Lung (tissue), 12 donors: ENCODE measurements around the gene SPTB. TPM values are rescaled to one million over a fixed set of nuclear protein-coding genes. Genes with fewer than 3 reads are reported as not detected.
A peak's percentile ranks its signal among the peaks of the same experiment; 100 is the strongest.

Source experiments
- ATAC-seq: fragments of 200-7000 bp; cut with Tn5 transposase; one replicate; pipeline ENCODE4 v1.9.1; 2020; ENCODE audit warnings: moderate number of reproducible peaks; ENCODE audit not compliant: insufficient read depth, low FRiP score
- DNase-seq, 3 donors: peaks; one replicate each; pipeline ENCODE4 v3.0.0-alpha.2; 2013 to 2017
- H3K27ac ChIP-seq, 2 donors: one replicate each; pipeline ENCODE4 v1.5.1; 2013; ENCODE audit warnings: mild to moderate bottlenecking in 2 of 2, moderate library complexity in 2 of 2, control low read depth in 1 of 2, inconsistent platforms in 1 of 2, low read depth in 1 of 2, low read length in 1 of 2
- H3K27me3 ChIP-seq, 3 donors: one replicate each; pipeline ENCODE4 v1.5.1; 2013; ENCODE audit warnings: low read length in 2 of 3; ENCODE audit not compliant: control insufficient read depth in 3 of 3, insufficient read depth in 3 of 3
- H3K36me3 ChIP-seq, 4 donors: one replicate each; pipeline ENCODE4 v1.5.1; 2013; ENCODE audit warnings: low read length in 4 of 4, mild to moderate bottlenecking in 1 of 4, moderate library complexity in 1 of 4; ENCODE audit not compliant: control insufficient read depth in 4 of 4, insufficient read depth in 4 of 4
- H3K4me1 ChIP-seq, 5 donors: one replicate each; pipeline ENCODE4 v1.5.1; 2013; ENCODE audit warnings: low read length in 5 of 5, mild to moderate bottlenecking in 2 of 5, moderate library complexity in 1 of 5; ENCODE audit not compliant: control insufficient read depth in 5 of 5, insufficient read depth in 5 of 5
- H3K4me3 ChIP-seq: one replicate; pipeline ENCODE4 v1.5.1; 2013; ENCODE audit warnings: mild to moderate bottlenecking, control low read depth, moderate library complexity
- H3K9ac ChIP-seq, 2 donors: one replicate each; pipeline ENCODE4 v1.5.1; 2013; ENCODE audit warnings: low read length in 2 of 2, control low read depth in 1 of 2; ENCODE audit not compliant: insufficient read depth in 1 of 2
- H3K9me3 ChIP-seq, 4 donors: one replicate each; pipeline ENCODE4 v1.5.1; 2013; ENCODE audit warnings: low read length in 3 of 4, mild to moderate bottlenecking in 1 of 4, moderate library complexity in 1 of 4; ENCODE audit not compliant: control insufficient read depth in 4 of 4, insufficient read depth in 3 of 4
- CTCF ChIP-seq: IDR thresholded peaks from 2 replicates; pipeline ENCODE4 v1.5.1; 2012; ENCODE audit warnings: mild to moderate bottlenecking; ENCODE audit errors: control extremely low read depth, extremely low read depth
- WGBS, 2 donors: extraction: QIAGEN DNeasy Blood & Tissue Kit; methylation state at CpG; one replicate each; pipeline ENCODE4 v1.1.7; 2013; 5-methylcytosine and 5-hydroxymethylcytosine counted together
- polyA plus RNA-seq, 2 donors: library from polyadenylated mRNA; stranded (reverse); fragments of 200-250 nt; gene quantifications; one replicate each; pipeline ENCODE4 v1.2.1, GENCODE V29; 2013
- total RNA-seq, 2 donors: library from RNA; depleted of rRNA in 1 of 2; stranded (reverse); fragments of >200 nt in 1 of 2; gene quantifications; one replicate each; pipeline ENCODE4 v1.2.1, GENCODE V29; 2014 to 2021
- donor health status: control.
- donor health status: control.
- donor health status: Bipolar disorder and iron deficiency.
- donor health status: healthy.
- donor health status: DM: yes; HTN: yes; CAD: no.

SPTB gene
- total and polyA plus RNA-seq, 4 donors: 1.2 to 11.5 (median 2.1) TPM

GRCh38 chr14:64706119-64706592, 173.6 kb downstream of the SPTB start:
- TF ChIP-seq CTCF: no peak
- ATAC-seq (no peak), DNase-seq (no peak)
- Histone ChIP-seq H3K4me1 (peaks cover 0 to 64% (median 24%) of the 10 kb centered on the region in 5 donors), H3K4me3 (no peak overlapping the region), H3K9ac (no peak overlapping the region), H3K9me3 (no peaks in the 10 kb centered on the region), H3K36me3 (no peaks in the 10 kb centered on the region), H3K27me3 (peaks cover 0 to 3% (median 0%) of the 10 kb centered on the region in 3 donors), H3K27ac (peak overlapping the region in 1 of 2 donors; percentile 86)
- WGBS, 2 donors: 64 to 67% methylated on average over 4 of the region's 4 CpGs

- Histone ChIP-seq H3K36me3 (no peaks in the 10 kb centered on the region), H3K4me3 (peak overlapping the region; percentile 69), H3K27me3 (peaks cover 0 to 3% (median 0%) of the 10 kb centered on the region in 3 donors), H3K4me1 (peaks cover 0 to 64% (median 24%) of the 10 kb centered on the region in 5 donors), H3K9me3 (no peaks in the 10 kb centered on the region), H3K9ac (peak overlapping the region; percentile 11 to 33), H3K27ac (peak overlapping the region; percentile 29 to 86)
- ATAC-seq: no peak
- peak in 2 of 3 donors; percentile 43 to 50 for DNase-seq
- TF ChIP-seq CTCF: no peak
- 16 to 22% methylated on average over 18 of the region's 18 CpGs for WGBS, 2 donors
Observed at GRCh38 chr14:64705381-64706118, 174.2 kb downstream of the SPTB start.

- H3K27ac ChIP-seq: peak overlapping the region; percentile 29 to 86
- no peaks in the 10 kb centered on the region for H3K9me3 ChIP-seq
- H3K4me3 ChIP-seq: peak overlapping the region; percentile 69
- no peaks in the 10 kb centered on the region for H3K36me3 ChIP-seq
- ATAC-seq (peak; percentile 24), DNase-seq (peak; percentile 53 to 66 (median 55))
- peaks cover 0 to 3% (median 0%) of the 10 kb centered on the region in 3 donors for H3K27me3 ChIP-seq
- peaks cover 0 to 64% (median 23%) of the 10 kb centered on the region in 5 donors for H3K4me1 ChIP-seq
- 1 to 3% methylated on average over 51 of the region's 51 CpGs for WGBS, 2 donors
- TF ChIP-seq CTCF: no peak
- H3K9ac ChIP-seq: peak overlapping the region; percentile 23 to 33
Observed at GRCh38 chr14:64704743-64705380, 174.8 kb downstream of the SPTB start.
